OCI-LY7 (cell line): ENCODE results near the gene DNASE1L1.

Experiments
- EZH2phosphoT487 ChIP-seq: fragments of 200-600 bp; sonication (generic); IDR thresholded peaks from 2 replicates; pipeline ENCODE4 v1.6.1; 2018; ENCODE audit warnings: low read depth, borderline replicate concordance, mild to moderate bottlenecking, mixed run types, antibody characterized with exemption, low read length, moderate library complexity, mixed read lengths
- TF ChIP-seq, protein P1 (sequence below): fragments of 200-600 bp; sonication (generic); conservative IDR thresholded peaks from 2 replicates; pipeline ENCODE4 v1.5.1; 2014; ENCODE audit warnings: mild to moderate bottlenecking, antibody characterized with exemption, low read length, moderate library complexity, mixed read lengths

GRCh38 chrX:154443479-154443910 lies 34.4 kb upstream of the DNASE1L1 start:
- TF ChIP-seq, protein P1, sequence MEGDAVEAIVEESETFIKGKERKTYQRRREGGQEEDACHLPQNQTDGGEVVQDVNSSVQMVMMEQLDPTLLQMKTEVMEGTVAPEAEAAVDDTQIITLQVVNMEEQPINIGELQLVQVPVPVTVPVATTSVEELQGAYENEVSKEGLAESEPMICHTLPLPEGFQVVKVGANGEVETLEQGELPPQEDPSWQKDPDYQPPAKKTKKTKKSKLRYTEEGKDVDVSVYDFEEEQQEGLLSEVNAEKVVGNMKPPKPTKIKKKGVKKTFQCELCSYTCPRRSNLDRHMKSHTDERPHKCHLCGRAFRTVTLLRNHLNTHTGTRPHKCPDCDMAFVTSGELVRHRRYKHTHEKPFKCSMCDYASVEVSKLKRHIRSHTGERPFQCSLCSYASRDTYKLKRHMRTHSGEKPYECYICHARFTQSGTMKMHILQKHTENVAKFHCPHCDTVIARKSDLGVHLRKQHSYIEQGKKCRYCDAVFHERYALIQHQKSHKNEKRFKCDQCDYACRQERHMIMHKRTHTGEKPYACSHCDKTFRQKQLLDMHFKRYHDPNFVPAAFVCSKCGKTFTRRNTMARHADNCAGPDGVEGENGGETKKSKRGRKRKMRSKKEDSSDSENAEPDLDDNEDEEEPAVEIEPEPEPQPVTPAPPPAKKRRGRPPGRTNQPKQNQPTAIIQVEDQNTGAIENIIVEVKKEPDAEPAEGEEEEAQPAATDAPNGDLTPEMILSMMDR: no peak
- TF ChIP-seq EZH2phosphoT487: no peak
